Kidney capillary endothelial cell (primary cell): Measurements from ENCODE around the gene ALK.
"Not testable (repeated sequence)": the region's sequence is repeated elsewhere in the genome, so short reads cannot be mapped to it uniquely, and the experiment has no call there.

Experiments used
- DNase-seq: peaks from one replicate; pipeline ENCODE4 v3.0.0-alpha.2; 2018; ENCODE audit warnings: low spot score

The ALK gene

GRCh38 chr2:29273004-29273684, 648.2 kb downstream of the ALK start:
- no peak for DNase-seq

GRCh38 chr2:29272311-29272710, 649.1 kb downstream of the ALK start:
- no peak for DNase-seq

GRCh38 chr2:29270701-29271121, 650.7 kb downstream of the ALK start:
- no peak for DNase-seq

- no peak for DNase-seq
Measured at GRCh38 chr2:29269765-29270109, 651.6 kb downstream of the ALK start.

- no peak for DNase-seq
Measured at GRCh38 chr2:29269095-29269764, 652.2 kb downstream of the ALK start.

- no peak for DNase-seq
Measured at GRCh38 chr2:29267720-29268119, 653.7 kb downstream of the ALK start.

GRCh38 chr2:29263886-29264285, 657.5 kb downstream of the ALK start:
- no peak for DNase-seq

GRCh38 chr2:29262681-29263260, 658.6 kb downstream of the ALK start:
- DNase-seq, result no peak

GRCh38 chr2:29261003-29261402, 660.4 kb downstream of the ALK start:
- no peak for DNase-seq

GRCh38 chr2:29260142-29260772, 661.1 kb downstream of the ALK start:
- peak; percentile 69 for DNase-seq

GRCh38 chr2:29259221-29259620, 662.2 kb downstream of the ALK start:
- DNase-seq, result peak; percentile 17

- no peak for DNase-seq
Measured at GRCh38 chr2:29255004-29255403, 666.4 kb downstream of the ALK start.

- not testable (repeated sequence) for DNase-seq
Measured at GRCh38 chr2:29253495-29254275, 667.7 kb downstream of the ALK start.

- no peak for DNase-seq
Measured at GRCh38 chr2:29253026-29253425, 668.4 kb downstream of the ALK start.

- no peak for DNase-seq
Measured at GRCh38 chr2:29251406-29251805, 670.0 kb downstream of the ALK start.

GRCh38 chr2:29250977-29251376, 670.4 kb downstream of the ALK start:
- DNase-seq, result no peak

GRCh38 chr2:29249666-29250253, 671.6 kb downstream of the ALK start:
- no peak for DNase-seq

GRCh38 chr2:29247336-29247914, 674.0 kb downstream of the ALK start:
- DNase-seq, result no peak

GRCh38 chr2:29246383-29247300, 674.7 kb downstream of the ALK start:
- DNase-seq, result no peak

GRCh38 chr2:29245742-29246382, 675.5 kb downstream of the ALK start:
- no peak for DNase-seq
